Adrenal gland (tissue), 12 donors: Measurements from ENCODE around the gene ICE2. TPM values are rescaled to one million over a fixed set of nuclear protein-coding genes. Genes with fewer than 3 reads are reported as not detected.

ENCODE experiments used
- DNase-seq, 7 donors: peaks; one replicate each; pipeline ENCODE4 v3.0.0-alpha.2; 2019 to 2020
- H3K27ac ChIP-seq, 5 donors: fragments of 200-600 bp; sonication (generic) in 4 of 5; 1 replicate in 3 of 5; 2 replicates in 2 of 5; pipeline versions ENCODE4 v1.5.1 to v1.8.0; 2016 to 2020; ENCODE audit warnings: mild to moderate bottlenecking in 1 of 5
- H3K27me3 ChIP-seq: fragments of 200-600 bp; 2 replicates; pipeline ENCODE4 v1.8.0; 2021
- H3K36me3 ChIP-seq, 2 donors: fragments of 200-600 bp; replicated peaks in 1 of 2; 1 replicate in 1 of 2; 2 replicates in 1 of 2; pipeline versions ENCODE4 v1.5.1 to v1.8.0; 2018 to 2022
- H3K4me1 ChIP-seq, 2 donors: fragments of 200-600 bp; replicated peaks in 1 of 2; 1 replicate in 1 of 2; 2 replicates in 1 of 2; pipeline versions ENCODE4 v1.5.1 to v1.8.0; 2018 to 2021
- H3K4me3 ChIP-seq, 4 donors: fragments of 200-600 bp; sonication (generic) in 3 of 4; one replicate each; pipeline ENCODE4 v1.5.1; 2016 to 2018
- H3K9me3 ChIP-seq, 3 donors: fragments of 200-600 bp; sonication (generic) in 1 of 3; replicated peaks in 1 of 3; 1 replicate in 2 of 3; 2 replicates in 1 of 3; pipeline versions ENCODE4 v1.5.1 to v1.8.0; 2016 to 2021
- POLR2A ChIP-seq, 2 donors: fragments of 450-650 bp; IDR thresholded peaks; one replicate each; pipeline ENCODE4 v1.6.1; 2017; ENCODE audit warnings: antibody characterized with exemption in 2 of 2, mild to moderate bottlenecking in 2 of 2, moderate library complexity in 1 of 2
- WGBS, 4 donors: extraction: QIAGEN DNeasy Blood & Tissue Kit in 2 of 4; methylation state at CpG; one replicate each; pipeline versions ENCODE4 v1.1.5 to v1.1.7; 2013 to 2017; 5-methylcytosine and 5-hydroxymethylcytosine counted together
- intact Hi-C, 2 donors: fragments of 100-400 bp; cut with DNase I; formaldehyde crosslinking; loops; one replicate each; pipeline versions ENCODE4 v1.14.1 to v1.15.0; 2022 to 2023
- polyA plus RNA-seq, 3 donors: library from polyadenylated mRNA; stranded (reverse); fragments of 200-250 nt in 2 of 3; fragments of 350-450 nt in 1 of 3; fragmentation: Illumina TruSeq in 1 of 3; extraction: RNeasy Lipid Tissue Mini Kit (QIAGEN cat#74804) in 1 of 3; gene quantifications; one replicate each; pipeline ENCODE4 v1.2.3, GENCODE V29; 2013 to 2014
- total RNA-seq, 9 donors: library from RNA; depleted of rRNA in 4 of 9; stranded (reverse); fragments of >200 nt in 4 of 9; fragments of 120-200 nt in 1 of 9; fragmentation: NEBNext Ultra II Directional in 1 of 9; extraction: Animal tissue kit (Norgen Biotek cat#: 25700) in 1 of 9; gene quantifications; one replicate each; pipeline versions ENCODE4 v1.1.0 to v1.2.4, GENCODE V29; 2013 to 2023
- TF ChIP-seq, protein P1 (sequence below), 6 experiments: fragments of 450-650 bp in 4 of 6; fragments of 200-600 bp in 2 of 6; sonication (generic) in 1 of 6; IDR thresholded peaks; 1 replicate in 5 of 6; 2 replicates in 1 of 6; pipeline versions ENCODE4 v1.5.1 to v1.8.0; 2016 to 2021; ENCODE audit warnings: antibody characterized with exemption in 6 of 6, mild to moderate bottlenecking in 2 of 6, moderate library complexity in 1 of 6
- donor health status: healthy with polysubstance abuse.
- donor health status: Bipolar disorder and iron deficiency.
- donor health status: DM: yes; HTN: yes; CAD: no.
- donor health status: DM: no; HTN: no; CAD: no.
- donor health status: DM: no; HTN: no; CAD: no.
- donor health status: DM: yes; HTN: yes; CAD: no.

Gene ICE2
- total and polyA plus RNA-seq, 12 donors, result 13.6 to 53.7 (median 38.3) TPM

DNA sequence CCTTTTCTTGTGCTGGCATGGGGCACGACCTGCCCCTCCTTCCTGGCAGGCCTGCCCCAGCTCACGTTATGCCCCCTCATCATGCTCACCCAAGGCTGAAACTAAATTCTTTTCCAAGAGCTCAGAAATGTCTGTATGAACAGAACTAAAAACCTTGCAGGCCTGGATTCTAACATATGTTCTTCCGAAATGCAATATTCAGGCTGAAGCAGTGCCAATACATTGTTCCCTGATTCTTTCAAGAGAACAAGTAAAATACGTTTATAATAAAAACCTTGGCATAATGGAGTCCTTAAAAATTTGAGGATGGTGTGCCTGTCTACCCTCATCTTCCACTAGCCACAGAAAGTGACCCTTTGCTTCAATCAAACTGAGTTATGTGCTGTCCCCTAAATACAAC, 48.5 kb upstream of the ICE2 start:
- Histone ChIP-seq H3K36me3 (no peaks in the 10 kb centered on the region), H3K4me1 (peaks cover 38 to 58% of the 10 kb centered on the region in 2 donors), H3K9me3 (no peaks in the 10 kb centered on the region), H3K27me3 (no peaks in the 10 kb centered on the region), H3K4me3 (no peak overlapping the region), H3K27ac (peak overlapping the region in 3 of 5 donors; percentile 48 to 81 (median 56))
- no peak for DNase-seq
- TF ChIP-seq, protein P1, sequence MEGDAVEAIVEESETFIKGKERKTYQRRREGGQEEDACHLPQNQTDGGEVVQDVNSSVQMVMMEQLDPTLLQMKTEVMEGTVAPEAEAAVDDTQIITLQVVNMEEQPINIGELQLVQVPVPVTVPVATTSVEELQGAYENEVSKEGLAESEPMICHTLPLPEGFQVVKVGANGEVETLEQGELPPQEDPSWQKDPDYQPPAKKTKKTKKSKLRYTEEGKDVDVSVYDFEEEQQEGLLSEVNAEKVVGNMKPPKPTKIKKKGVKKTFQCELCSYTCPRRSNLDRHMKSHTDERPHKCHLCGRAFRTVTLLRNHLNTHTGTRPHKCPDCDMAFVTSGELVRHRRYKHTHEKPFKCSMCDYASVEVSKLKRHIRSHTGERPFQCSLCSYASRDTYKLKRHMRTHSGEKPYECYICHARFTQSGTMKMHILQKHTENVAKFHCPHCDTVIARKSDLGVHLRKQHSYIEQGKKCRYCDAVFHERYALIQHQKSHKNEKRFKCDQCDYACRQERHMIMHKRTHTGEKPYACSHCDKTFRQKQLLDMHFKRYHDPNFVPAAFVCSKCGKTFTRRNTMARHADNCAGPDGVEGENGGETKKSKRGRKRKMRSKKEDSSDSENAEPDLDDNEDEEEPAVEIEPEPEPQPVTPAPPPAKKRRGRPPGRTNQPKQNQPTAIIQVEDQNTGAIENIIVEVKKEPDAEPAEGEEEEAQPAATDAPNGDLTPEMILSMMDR (IDR thresholded peaks at IDR 0.05), result no peak
- no peak for TF ChIP-seq POLR2A (IDR thresholded peaks at IDR 0.05)
- 49 to 63% (median 57%) methylated on average over 4 of the region's 4 CpGs for WGBS, 4 donors
- intact Hi-C loops, result no loop called here

GRCh38 chr15:60526127-60526616, 47.2 kb upstream of the ICE2 start:
- 29 to 41% (median 41%) methylated on average over 8 to 10 of the region's 10 CpGs for WGBS, 4 donors
- Histone ChIP-seq H3K4me1 (peaks cover 34 to 50% of the 10 kb centered on the region in 2 donors), H3K27me3 (no peaks in the 10 kb centered on the region), H3K4me3 (peak overlapping the region in 1 of 4 donors; percentile 2), H3K27ac (peak overlapping the region; percentile 40 to 81 (median 65)), H3K36me3 (no peaks in the 10 kb centered on the region), H3K9me3 (no peaks in the 10 kb centered on the region)
- peak; percentile 78 to 94 (median 88) for DNase-seq
- intact Hi-C loops, result no loop called here
- TF ChIP-seq, protein P1 (IDR thresholded peaks at IDR 0.05), result no peak
- no peak for TF ChIP-seq POLR2A (IDR thresholded peaks at IDR 0.05)

DNA sequence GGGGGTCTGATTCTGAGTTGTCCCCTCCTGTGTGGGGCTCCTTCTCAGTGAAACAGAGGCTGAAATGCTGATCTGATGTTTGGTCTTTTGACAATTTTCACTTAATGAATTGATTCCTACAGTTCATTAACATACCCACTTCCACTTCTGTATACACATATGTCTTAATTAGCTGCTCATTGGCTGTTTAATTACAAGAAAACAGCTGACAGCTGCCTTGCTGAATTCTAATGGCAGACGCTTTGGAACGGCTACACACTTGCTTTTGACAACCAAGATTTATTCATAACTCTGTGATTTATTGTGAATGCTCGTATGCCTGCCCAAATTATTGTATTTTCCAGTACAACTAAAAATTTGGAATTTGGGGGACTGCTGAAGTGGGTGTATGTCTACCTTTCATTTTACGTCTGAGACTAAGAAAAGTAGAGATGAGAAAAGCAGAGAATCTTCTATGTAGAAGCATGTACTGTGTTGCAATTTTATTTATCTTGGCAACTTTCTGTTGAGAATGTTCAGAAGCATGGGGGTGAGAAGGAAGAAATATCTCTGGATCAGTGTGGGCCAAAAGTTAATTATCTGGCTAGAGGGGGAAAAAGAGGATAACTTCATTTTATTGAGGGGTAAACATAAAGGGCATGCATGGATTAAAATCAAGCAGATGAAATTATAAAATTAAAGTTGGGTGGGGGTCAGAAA, 46.5 kb upstream of the ICE2 start:
- no peak for DNase-seq
- H3K27me3 ChIP-seq, result no peaks in the 10 kb centered on the region
- no peaks in the 10 kb centered on the region for H3K36me3 ChIP-seq
- WGBS, 4 donors, result 35 to 43% (median 42%) methylated on average over 4 of the region's 4 CpGs
- no peak overlapping the region for H3K4me3 ChIP-seq
- peaks cover 35 to 53% of the 10 kb centered on the region in 2 donors for H3K4me1 ChIP-seq
- TF ChIP-seq, protein P1 (IDR thresholded peaks at IDR 0.05), result no peak
- no peak for TF ChIP-seq POLR2A (IDR thresholded peaks at IDR 0.05)
- peak overlapping the region in 4 of 5 donors; percentile 54 to 81 (median 70) for H3K27ac ChIP-seq
- H3K9me3 ChIP-seq, result no peaks in the 10 kb centered on the region
- intact Hi-C loops, result no loop called here

- H3K9me3 ChIP-seq, result no peaks in the 10 kb centered on the region
- H3K4me3 ChIP-seq, result no peak overlapping the region
- DNase-seq, result no peak
- 40 to 63% (median 46%) methylated on average over 2 of the region's 2 CpGs for WGBS, 4 donors
- no peaks in the 10 kb centered on the region for H3K27me3 ChIP-seq
- H3K4me1 ChIP-seq, result peaks cover 35 to 45% of the 10 kb centered on the region in 2 donors
- no peak for TF ChIP-seq POLR2A (IDR thresholded peaks at IDR 0.05)
- TF ChIP-seq, protein P1 (IDR thresholded peaks at IDR 0.05), result no peak
- H3K27ac ChIP-seq, result peak overlapping the region in 1 of 5 donors; percentile 24
- peaks cover 0 to 6% of the 10 kb centered on the region in 2 donors for H3K36me3 ChIP-seq
- intact Hi-C loops, result no loop called here
These were observed 44.1 kb upstream of the ICE2 start for GRCh38 chr15:60523056-60523455.
